Ishikawa (cell line): Measurements from ENCODE around the gene TEAD4.

ENCODE experiments used
- CEBPB ChIP-seq: IDR thresholded peaks from 2 replicates; pipeline ENCODE4 v1.6.1; 2012
- CREB1 ChIP-seq: IDR thresholded peaks from 2 replicates; pipeline ENCODE4 v1.6.1; 2012; ENCODE audit warnings: low read depth
- EGR1 ChIP-seq: IDR thresholded peaks from 2 replicates; pipeline ENCODE4 v1.6.1; 2012
- EP300 ChIP-seq: IDR thresholded peaks from 2 replicates; pipeline ENCODE4 v1.6.1; 2012; ENCODE audit warnings: borderline replicate concordance
- FOXM1 ChIP-seq: IDR thresholded peaks from 2 replicates; pipeline ENCODE4 v1.6.1; 2012; ENCODE audit warnings: low read depth, borderline replicate concordance
- NFIC ChIP-seq: IDR thresholded peaks from 2 replicates; pipeline ENCODE4 v1.6.1; 2012
- RAD21 ChIP-seq: IDR thresholded peaks from 2 replicates; pipeline ENCODE4 v1.6.1; 2012; ENCODE audit warnings: low read depth
- TAF1 ChIP-seq: IDR thresholded peaks from 2 replicates; pipeline ENCODE4 v1.6.1; 2012; ENCODE audit warnings: low read depth, mild to moderate bottlenecking
- TCF12 ChIP-seq: IDR thresholded peaks from 2 replicates; pipeline ENCODE4 v1.6.1; 2012; ENCODE audit warnings: low read depth
- TEAD4 ChIP-seq: IDR thresholded peaks from 2 replicates; pipeline ENCODE4 v1.6.1; 2012
- YY1 ChIP-seq: IDR thresholded peaks from 2 replicates; pipeline ENCODE4 v1.6.1; 2012; ENCODE audit warnings: low read depth
- ZBTB7A ChIP-seq: IDR thresholded peaks from 2 replicates; pipeline ENCODE4 v1.6.1; 2012; ENCODE audit warnings: low read depth
- TF ChIP-seq, protein P1 (sequence below): IDR thresholded peaks from 2 replicates; pipeline ENCODE4 v1.6.1; 2012
- TF ChIP-seq, protein P2 (sequence below): IDR thresholded peaks from 2 replicates; pipeline ENCODE4 v1.6.1; 2012; ENCODE audit warnings: low read depth, mild to moderate bottlenecking
- TF ChIP-seq, protein P3 (sequence below): IDR thresholded peaks from 2 replicates; pipeline ENCODE4 v1.6.1; 2012

TEAD4 gene

DNA sequence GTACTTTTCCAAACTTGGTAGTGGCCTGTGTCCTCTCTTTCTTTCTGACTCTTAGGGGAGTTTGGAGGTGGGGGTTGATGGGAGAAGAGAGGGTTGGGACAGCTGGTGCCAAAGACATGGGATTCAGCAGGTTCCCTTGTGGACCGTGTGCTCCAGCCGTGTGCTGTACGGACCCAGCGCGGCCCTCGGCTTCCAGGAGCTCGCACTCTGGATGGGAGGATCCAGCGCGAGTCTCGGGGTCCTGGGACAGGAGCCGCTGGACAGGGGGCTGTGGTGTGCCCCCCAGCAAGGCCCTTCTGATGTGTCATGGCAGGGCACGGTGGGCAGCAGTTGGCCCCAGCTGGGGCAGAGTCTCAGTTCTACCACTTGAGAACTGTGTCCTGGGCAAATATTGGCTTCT is 73.0 kb downstream of the TEAD4 start:
- TF ChIP-seq YY1 (no peak), EGR1 (no peak), NFIC (no peak), ZBTB7A (no peak), CREB1 (no peak)
- TF ChIP-seq, protein P1, sequence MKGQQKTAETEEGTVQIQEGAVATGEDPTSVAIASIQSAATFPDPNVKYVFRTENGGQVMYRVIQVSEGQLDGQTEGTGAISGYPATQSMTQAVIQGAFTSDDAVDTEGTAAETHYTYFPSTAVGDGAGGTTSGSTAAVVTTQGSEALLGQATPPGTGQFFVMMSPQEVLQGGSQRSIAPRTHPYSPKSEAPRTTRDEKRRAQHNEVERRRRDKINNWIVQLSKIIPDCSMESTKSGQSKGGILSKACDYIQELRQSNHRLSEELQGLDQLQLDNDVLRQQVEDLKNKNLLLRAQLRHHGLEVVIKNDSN = no peak

DNA sequence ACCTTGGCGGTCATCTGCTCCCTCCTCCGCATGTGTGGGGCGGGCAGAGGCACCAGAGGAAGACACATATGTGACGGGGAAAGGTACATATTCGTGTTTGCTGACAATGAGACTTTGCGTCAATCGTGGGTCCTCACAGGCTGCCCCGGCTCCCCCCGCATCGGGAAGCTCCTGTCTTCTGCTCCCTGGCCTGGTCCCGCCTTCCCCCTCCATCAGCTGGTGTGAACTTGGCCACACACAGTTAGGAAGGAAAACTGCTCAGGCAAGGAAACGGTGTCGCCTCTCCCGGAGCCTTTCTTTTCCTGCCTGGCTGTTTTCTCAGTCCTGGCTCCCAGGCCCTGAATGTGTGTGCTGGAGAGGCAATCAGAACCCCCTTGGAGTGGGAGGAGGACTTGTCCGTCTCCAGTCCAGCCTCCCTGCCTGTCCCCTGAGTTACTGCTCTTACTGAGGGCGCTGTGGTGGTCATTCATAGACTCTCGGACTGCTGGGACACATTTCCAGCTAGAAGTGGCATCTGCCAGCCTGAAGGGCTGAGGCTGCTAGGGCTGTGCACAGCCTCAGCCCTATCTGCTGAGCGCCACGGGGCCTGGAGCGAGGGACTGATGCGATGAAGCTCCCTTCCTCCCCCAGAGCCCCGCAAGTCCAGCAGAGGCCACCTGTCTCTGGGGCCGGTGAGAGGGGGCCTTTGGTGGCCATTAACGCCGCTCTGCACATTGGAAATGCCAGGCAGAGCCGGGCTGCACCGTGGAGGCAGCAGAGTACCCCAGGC is 73.8 kb downstream of the TEAD4 start:
- TF ChIP-seq YY1 = no peak
- TF ChIP-seq ZBTB7A = no peak
- no peak for TF ChIP-seq NFIC
- TF ChIP-seq, protein P2, sequence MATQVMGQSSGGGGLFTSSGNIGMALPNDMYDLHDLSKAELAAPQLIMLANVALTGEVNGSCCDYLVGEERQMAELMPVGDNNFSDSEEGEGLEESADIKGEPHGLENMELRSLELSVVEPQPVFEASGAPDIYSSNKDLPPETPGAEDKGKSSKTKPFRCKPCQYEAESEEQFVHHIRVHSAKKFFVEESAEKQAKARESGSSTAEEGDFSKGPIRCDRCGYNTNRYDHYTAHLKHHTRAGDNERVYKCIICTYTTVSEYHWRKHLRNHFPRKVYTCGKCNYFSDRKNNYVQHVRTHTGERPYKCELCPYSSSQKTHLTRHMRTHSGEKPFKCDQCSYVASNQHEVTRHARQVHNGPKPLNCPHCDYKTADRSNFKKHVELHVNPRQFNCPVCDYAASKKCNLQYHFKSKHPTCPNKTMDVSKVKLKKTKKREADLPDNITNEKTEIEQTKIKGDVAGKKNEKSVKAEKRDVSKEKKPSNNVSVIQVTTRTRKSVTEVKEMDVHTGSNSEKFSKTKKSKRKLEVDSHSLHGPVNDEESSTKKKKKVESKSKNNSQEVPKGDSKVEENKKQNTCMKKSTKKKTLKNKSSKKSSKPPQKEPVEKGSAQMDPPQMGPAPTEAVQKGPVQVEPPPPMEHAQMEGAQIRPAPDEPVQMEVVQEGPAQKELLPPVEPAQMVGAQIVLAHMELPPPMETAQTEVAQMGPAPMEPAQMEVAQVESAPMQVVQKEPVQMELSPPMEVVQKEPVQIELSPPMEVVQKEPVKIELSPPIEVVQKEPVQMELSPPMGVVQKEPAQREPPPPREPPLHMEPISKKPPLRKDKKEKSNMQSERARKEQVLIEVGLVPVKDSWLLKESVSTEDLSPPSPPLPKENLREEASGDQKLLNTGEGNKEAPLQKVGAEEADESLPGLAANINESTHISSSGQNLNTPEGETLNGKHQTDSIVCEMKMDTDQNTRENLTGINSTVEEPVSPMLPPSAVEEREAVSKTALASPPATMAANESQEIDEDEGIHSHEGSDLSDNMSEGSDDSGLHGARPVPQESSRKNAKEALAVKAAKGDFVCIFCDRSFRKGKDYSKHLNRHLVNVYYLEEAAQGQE = no peak
- no peak for TF ChIP-seq CREB1
- TF ChIP-seq, protein P1 = no peak
- TF ChIP-seq, protein P3, sequence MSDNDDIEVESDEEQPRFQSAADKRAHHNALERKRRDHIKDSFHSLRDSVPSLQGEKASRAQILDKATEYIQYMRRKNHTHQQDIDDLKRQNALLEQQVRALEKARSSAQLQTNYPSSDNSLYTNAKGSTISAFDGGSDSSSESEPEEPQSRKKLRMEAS = no peak
- no peak for TF ChIP-seq TAF1

DNA sequence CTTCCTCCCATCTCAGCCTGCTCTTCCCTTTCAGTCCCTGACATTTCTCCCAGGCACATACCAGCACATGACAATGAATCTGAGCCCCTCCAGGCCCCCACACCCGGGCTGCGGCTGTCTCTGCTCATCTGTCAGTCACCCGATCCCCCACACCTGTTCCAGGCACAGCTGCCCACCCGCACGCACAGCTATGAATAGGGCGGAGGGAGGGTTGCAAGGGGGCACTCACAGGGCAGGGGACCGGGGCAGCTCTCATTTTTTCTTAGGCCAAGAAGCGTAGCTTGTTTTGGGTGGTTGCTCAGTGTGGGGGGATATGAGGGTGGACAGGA is 74.3 kb downstream of the TEAD4 start:
- no peak for TF ChIP-seq RAD21
- no peak for TF ChIP-seq TAF1
- no peak for TF ChIP-seq EP300
- TF ChIP-seq, protein P3 = no peak
- TF ChIP-seq TCF12 = no peak
- no peak for TF ChIP-seq FOXM1
- TF ChIP-seq, protein P1 = no peak
- no peak for TF ChIP-seq ZBTB7A
- no peak for TF ChIP-seq CREB1
- no peak for TF ChIP-seq CEBPB
- no peak for TF ChIP-seq NFIC

DNA sequence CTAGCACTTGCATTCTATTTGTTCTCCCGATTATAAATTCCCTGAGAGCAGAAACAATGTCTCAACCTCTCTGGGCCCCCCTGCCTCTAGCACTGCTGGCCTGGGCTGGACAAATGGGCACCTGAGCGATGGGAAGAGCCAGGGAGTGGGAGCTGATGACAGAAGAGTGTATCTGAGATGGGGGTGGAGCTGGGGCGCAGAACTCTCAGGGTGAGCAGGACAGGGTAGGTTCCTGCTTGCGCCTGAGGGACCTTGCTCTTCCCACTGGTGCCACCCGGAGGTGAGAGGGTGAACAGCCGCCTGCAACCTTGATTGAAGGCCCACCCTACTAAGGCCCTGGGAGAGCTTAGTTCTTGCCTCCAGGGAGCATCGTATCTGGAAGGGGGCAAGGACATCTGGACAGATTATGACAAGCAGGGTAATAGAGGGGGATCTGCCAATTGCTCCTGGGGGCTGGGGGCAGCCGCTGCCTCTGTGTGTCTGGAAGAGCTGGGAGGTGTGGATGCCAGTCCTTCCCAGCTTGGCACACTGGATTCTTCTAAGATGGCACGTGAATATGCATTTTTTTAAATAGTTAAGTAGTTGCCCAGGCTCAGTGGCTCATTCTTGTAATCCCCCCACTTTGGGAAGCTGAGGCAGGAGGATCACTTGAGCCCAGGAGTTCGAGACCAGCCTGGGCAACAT is 75.0 kb downstream of the TEAD4 start:
- TF ChIP-seq, protein P1 = no peak
- TF ChIP-seq RAD21 = peak; percentile 68

DNA sequence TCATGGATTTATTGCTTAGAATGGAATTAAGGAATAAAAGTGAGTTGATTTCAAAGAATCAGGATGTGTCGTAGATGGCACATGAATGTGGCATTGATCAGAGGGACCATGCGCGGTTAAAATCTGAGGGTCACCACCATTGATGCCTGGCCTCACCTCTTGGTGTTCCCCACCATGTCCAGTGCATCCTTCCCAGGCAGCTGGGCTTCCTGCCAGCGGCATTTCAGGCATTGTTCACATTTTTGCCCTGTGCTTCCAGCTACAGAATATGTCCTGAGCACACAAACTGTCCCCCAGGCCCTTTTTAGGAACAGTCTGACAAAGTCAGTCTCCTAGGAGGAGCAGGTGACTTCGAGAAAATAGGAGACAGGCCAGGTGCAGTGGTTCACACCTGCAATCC is 76.0 kb downstream of the TEAD4 start:
- TF ChIP-seq ZBTB7A = no peak
- TF ChIP-seq TEAD4 = peak; percentile 80
- TF ChIP-seq TCF12 = no peak
- TF ChIP-seq, protein P1 = no peak
- TF ChIP-seq NFIC = no peak
- no peak for TF ChIP-seq YY1
- TF ChIP-seq TAF1 = no peak

DNA sequence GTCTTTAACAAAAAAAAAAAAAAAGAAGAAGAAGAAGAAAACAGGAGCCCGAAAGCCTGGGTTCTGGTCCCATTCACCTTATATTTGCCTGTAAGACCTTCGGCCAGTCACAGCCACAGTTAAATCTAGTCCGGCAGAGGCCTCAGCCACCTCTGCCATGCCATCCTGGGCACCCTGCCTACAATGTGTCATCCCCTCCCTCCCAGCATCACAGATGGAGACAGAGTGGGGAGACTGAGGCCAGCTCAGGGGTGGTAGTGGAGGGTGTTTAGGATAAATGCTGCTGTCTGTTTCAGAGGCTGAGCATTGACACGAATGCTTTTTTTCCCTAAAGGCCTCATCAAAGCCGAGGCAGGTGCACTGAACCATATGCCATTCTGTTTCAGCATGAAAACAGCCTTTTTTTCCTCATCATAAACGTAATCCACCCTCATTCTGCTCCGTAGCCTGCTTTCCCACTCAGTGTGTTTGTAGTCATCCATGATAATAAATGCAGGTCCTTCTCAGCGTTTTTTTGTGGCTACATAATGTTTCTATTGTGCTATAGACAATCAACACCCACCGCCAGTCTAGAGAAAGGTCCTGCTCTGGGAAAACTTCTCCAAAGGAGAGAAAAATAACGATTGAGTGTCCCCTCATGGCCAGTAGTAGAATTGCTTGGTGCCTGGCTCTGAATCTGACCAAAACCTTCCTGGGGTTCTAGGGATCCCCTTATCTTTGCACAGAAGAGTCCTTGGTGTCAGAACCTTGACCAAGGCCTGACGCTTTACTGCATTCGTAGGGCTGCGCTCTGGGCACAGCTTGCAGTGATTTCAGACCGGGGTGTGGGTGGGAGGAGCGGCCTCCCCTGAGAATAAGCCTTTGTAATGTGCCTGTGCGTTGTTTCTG is 76.9 kb downstream of the TEAD4 start:
- TF ChIP-seq RAD21 (peak; percentile 26; the same call in 1 of the 2 replicates), YY1 (no peak)
